Lower leg skin (tissue), 4 donors: ENCODE measurements around the gene APOL5. TPM values are rescaled to one million over a fixed set of nuclear protein-coding genes. Genes with fewer than 3 reads are reported as not detected.

Source experiments
- DNase-seq, 2 donors: peaks; one replicate each; pipeline ENCODE4 v3.0.0-alpha.2; 2019; ENCODE audit warnings: low spot score in 2 of 2
- H3K4me3 ChIP-seq: fragments of 200-600 bp; sonication (generic); 2 replicates; pipeline ENCODE4 v1.5.1; 2017; ENCODE audit warnings: mild to moderate bottlenecking, low read depth; ENCODE audit not compliant: poor library complexity, severe bottlenecking
- CTCF ChIP-seq, 3 donors: fragments of 450-650 bp; IDR thresholded peaks; one replicate each; pipeline ENCODE4 v1.5.1; 2016; ENCODE audit warnings: antibody characterized with exemption in 3 of 3, mild to moderate bottlenecking in 3 of 3, moderate library complexity in 2 of 3
- POLR2A ChIP-seq, 2 donors: fragments of 450-650 bp; IDR thresholded peaks; one replicate each; pipeline ENCODE4 v1.6.1; 2016 to 2017; ENCODE audit warnings: antibody characterized with exemption in 2 of 2, mild to moderate bottlenecking in 1 of 2, moderate library complexity in 1 of 2
- WGBS, 2 donors: methylation state at CpG; one replicate each; pipeline ENCODE4 v1.1.5; 2018; 5-methylcytosine and 5-hydroxymethylcytosine counted together
- intact Hi-C: fragments of 100-400 bp; cut with DNase I; formaldehyde crosslinking; loops from one replicate; pipeline ENCODE4 v1.15.0; 2023; ENCODE audit warnings: low total_unique reads
- total RNA-seq, 4 donors: library from RNA; depleted of rRNA; stranded (reverse); fragments of >200 nt; gene quantifications; one replicate each; pipeline ENCODE4 v1.1.0, GENCODE V29; 2016

Gene APOL5
- total RNA-seq, 4 donors from 2014 or later = not detected

GRCh38 chr22:35703861-35704584 is 13.6 kb upstream of the APOL5 start:
- no peak overlapping the region for H3K4me3 ChIP-seq
- DNase-seq = no peak
- intact Hi-C loops = no loop called here
- TF ChIP-seq CTCF (IDR thresholded peaks at IDR 0.05) = no peak
- TF ChIP-seq POLR2A (IDR thresholded peaks at IDR 0.05) = no peak
- WGBS, 2 donors = 72 to 84% methylated on average over 7 of the region's 7 CpGs

- TF ChIP-seq POLR2A (IDR thresholded peaks at IDR 0.05) (no peak), CTCF (IDR thresholded peaks at IDR 0.05) (no peak)
- intact Hi-C loops = no loop called here
- no peak overlapping the region for H3K4me3 ChIP-seq
- WGBS, 2 donors = 95 to 96% methylated on average over 3 of the region's 3 CpGs
- no peak for DNase-seq
Measured at GRCh38 chr22:35705141-35705540, 12.5 kb upstream of the APOL5 start.

GRCh38 chr22:35708453-35708852 is 9.2 kb upstream of the APOL5 start:
- no peak for DNase-seq
- intact Hi-C loops = no loop called here

GRCh38 chr22:35708917-35709316 is 8.8 kb upstream of the APOL5 start:
- no peak overlapping the region for H3K4me3 ChIP-seq
- intact Hi-C loops = no loop called here
- no peak for DNase-seq
- WGBS, 2 donors = 79 to 82% methylated on average over 7 of the region's 7 CpGs
- TF ChIP-seq POLR2A (IDR thresholded peaks at IDR 0.05) (no peak), CTCF (IDR thresholded peaks at IDR 0.05) (no peak)

More at GRCh38 chr22:35708453-35708852, 9.2 kb upstream of the APOL5 start:
- WGBS, 2 donors = 59 to 70% methylated on average over 7 of the region's 7 CpGs
- H3K4me3 ChIP-seq = no peak overlapping the region
- no peak for TF ChIP-seq POLR2A (IDR thresholded peaks at IDR 0.05)
- no peak for TF ChIP-seq CTCF (IDR thresholded peaks at IDR 0.05)

GRCh38 chr22:35711336-35711735 is 6.3 kb upstream of the APOL5 start:
- no peak for TF ChIP-seq CTCF (IDR thresholded peaks at IDR 0.05)
- TF ChIP-seq POLR2A (IDR thresholded peaks at IDR 0.05) = no peak
- intact Hi-C loops = no loop called here
- no peak for DNase-seq
- WGBS, 2 donors = 78 to 80% methylated on average over 4 of the region's 4 CpGs
- H3K4me3 ChIP-seq = no peak overlapping the region

- no peak for DNase-seq
- TF ChIP-seq CTCF (IDR thresholded peaks at IDR 0.05) (no peak), POLR2A (IDR thresholded peaks at IDR 0.05) (no peak)
- WGBS, 2 donors = 81 to 93% methylated on average over 2 of the region's 2 CpGs
- intact Hi-C loops = no loop called here
- H3K4me3 ChIP-seq = no peak overlapping the region
Measured at GRCh38 chr22:35712672-35713071, 5.0 kb upstream of the APOL5 start.
